SU-DHL-6 (cell line): ENCODE results near the gene RND1.
A peak's percentile ranks its signal among the peaks of the same experiment; 100 is the strongest.

Experiments
- H2AFZ ChIP-seq: fragments of 200-600 bp; sonication (generic); 2 replicates; pipeline ENCODE4 v1.6.1; 2014; ENCODE audit warnings: low read depth, mild to moderate bottlenecking, moderate library complexity, mixed read lengths, antibody characterized with exemption, low read length; ENCODE audit not compliant: severe bottlenecking
- H3F3A ChIP-seq: fragments of 200-600 bp; shearing (Covaris generic); 2 replicates; pipeline ENCODE4 v1.6.0; 2016; ENCODE audit warnings: antibody characterized with exemption, mild to moderate bottlenecking; ENCODE audit not compliant: insufficient read depth
- H3K27ac ChIP-seq: fragments of 200-600 bp; sonication (generic); 2 replicates; pipeline ENCODE4 v1.5.1; 2016; ENCODE audit warnings: low read depth, mild to moderate bottlenecking, low read length, moderate library complexity, mixed read lengths
- H3K27me3 ChIP-seq: fragments of 200-600 bp; sonication (generic), shearing (Covaris generic); 2 replicates; pipeline ENCODE4 v1.6.0; 2014; ENCODE audit warnings: mild to moderate bottlenecking, low read length
- H3K36me3 ChIP-seq: fragments of 200-600 bp; sonication (generic); 2 replicates; pipeline ENCODE4 v1.6.1; 2014; ENCODE audit warnings: mild to moderate bottlenecking, low read length, mixed read lengths
- H3K4me2 ChIP-seq: fragments of 300-600, 200-600 bp; shearing (Covaris generic), sonication (generic); 2 replicates; pipeline ENCODE4 v1.6.0; 2014; ENCODE audit warnings: low read length, low read depth, mild to moderate bottlenecking; ENCODE audit not compliant: poor library complexity, severe bottlenecking
- H3K4me3 ChIP-seq: fragments of 200-600 bp; sonication (generic); 2 replicates; pipeline ENCODE4 v1.5.1; 2014; ENCODE audit warnings: antibody characterized with exemption, low read length, mild to moderate bottlenecking, mixed read lengths; ENCODE audit not compliant: insufficient read depth, poor library complexity, severe bottlenecking
- H3K79me2 ChIP-seq: fragments of 200-600 bp; sonication (generic); 2 replicates; pipeline ENCODE4 v1.6.1; 2014; ENCODE audit warnings: mild to moderate bottlenecking, low read length, moderate library complexity; ENCODE audit not compliant: insufficient read depth
- H3K9ac ChIP-seq: fragments of 200-600 bp; sonication (generic); 2 replicates; pipeline ENCODE4 v1.7.0; 2014; ENCODE audit warnings: mild to moderate bottlenecking, low read length
- H3K9me2 ChIP-seq: fragments of 200-600 bp; sonication (generic); replicated peaks from 2 replicates; pipeline ENCODE4 v1.6.1; 2014; ENCODE audit warnings: low read length; ENCODE audit not compliant: insufficient read depth
- H3K9me3 ChIP-seq: fragments of 200-600 bp; sonication (generic); 2 replicates; pipeline ENCODE4 v1.6.1; 2014; ENCODE audit warnings: low read length, mixed read lengths; ENCODE audit not compliant: insufficient read depth
- H4K20me1 ChIP-seq: fragments of 200-600 bp; sonication (generic); 2 replicates; pipeline ENCODE4 v1.6.1; 2014; ENCODE audit warnings: low read depth, mild to moderate bottlenecking, antibody characterized with exemption, low read length, moderate library complexity, mixed read lengths
- EZH2phosphoT487 ChIP-seq: fragments of 200-600 bp; sonication (generic), shearing (Covaris generic); conservative IDR thresholded peaks from 2 replicates; pipeline ENCODE4 v1.6.1; 2018; ENCODE audit warnings: mild to moderate bottlenecking, antibody characterized with exemption, low read length, moderate library complexity, mixed read lengths
- TF ChIP-seq, protein P1 (sequence below): fragments of 200-600 bp; sonication (generic); IDR thresholded peaks from one replicate; pipeline ENCODE4 v1.5.1; 2017; ENCODE audit warnings: antibody characterized with exemption, mild to moderate bottlenecking, low read length, moderate library complexity; ENCODE audit not compliant: insufficient read depth, poor library complexity, severe bottlenecking

RND1 gene

DNA sequence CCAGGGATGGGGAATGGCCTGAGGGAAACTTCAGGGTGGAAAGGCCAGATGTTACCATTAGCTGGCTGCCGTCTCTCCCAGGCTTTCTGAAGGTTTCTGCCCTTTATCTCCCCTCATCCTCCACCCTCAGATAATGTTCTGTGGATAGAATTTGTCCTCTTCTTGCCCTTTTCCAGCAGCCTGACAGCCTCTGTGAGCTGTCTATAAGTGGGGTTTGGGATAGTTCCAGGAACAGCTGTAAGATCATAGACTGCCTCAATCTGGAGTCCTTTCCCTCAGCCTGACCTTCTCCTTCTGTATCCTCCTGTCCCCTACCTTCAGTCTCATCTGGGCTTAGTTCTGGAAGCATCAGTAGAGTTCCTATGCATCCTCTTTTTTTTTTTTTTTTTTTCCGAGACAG lies 2.8 kb upstream of the RND1 start:
- Histone ChIP-seq H3F3A (no peaks in the 10 kb centered on the region), H3K9me3 (no peaks in the 10 kb centered on the region), H3K27me3 (no peaks in the 10 kb centered on the region), H3K27ac (no peak overlapping the region), H3K36me3 (no peaks in the 10 kb centered on the region), H2AFZ (no peak overlapping the region), H3K4me2 (no peak overlapping the region), H3K9ac (no peak overlapping the region), H3K79me2 (no peaks in the 10 kb centered on the region), H4K20me1 (no peaks in the 10 kb centered on the region), H3K9me2 (no peaks in the 10 kb centered on the region), H3K4me3 (no peak overlapping the region)
- TF ChIP-seq, protein P1, sequence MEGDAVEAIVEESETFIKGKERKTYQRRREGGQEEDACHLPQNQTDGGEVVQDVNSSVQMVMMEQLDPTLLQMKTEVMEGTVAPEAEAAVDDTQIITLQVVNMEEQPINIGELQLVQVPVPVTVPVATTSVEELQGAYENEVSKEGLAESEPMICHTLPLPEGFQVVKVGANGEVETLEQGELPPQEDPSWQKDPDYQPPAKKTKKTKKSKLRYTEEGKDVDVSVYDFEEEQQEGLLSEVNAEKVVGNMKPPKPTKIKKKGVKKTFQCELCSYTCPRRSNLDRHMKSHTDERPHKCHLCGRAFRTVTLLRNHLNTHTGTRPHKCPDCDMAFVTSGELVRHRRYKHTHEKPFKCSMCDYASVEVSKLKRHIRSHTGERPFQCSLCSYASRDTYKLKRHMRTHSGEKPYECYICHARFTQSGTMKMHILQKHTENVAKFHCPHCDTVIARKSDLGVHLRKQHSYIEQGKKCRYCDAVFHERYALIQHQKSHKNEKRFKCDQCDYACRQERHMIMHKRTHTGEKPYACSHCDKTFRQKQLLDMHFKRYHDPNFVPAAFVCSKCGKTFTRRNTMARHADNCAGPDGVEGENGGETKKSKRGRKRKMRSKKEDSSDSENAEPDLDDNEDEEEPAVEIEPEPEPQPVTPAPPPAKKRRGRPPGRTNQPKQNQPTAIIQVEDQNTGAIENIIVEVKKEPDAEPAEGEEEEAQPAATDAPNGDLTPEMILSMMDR: no peak
- no peak for TF ChIP-seq EZH2phosphoT487

DNA sequence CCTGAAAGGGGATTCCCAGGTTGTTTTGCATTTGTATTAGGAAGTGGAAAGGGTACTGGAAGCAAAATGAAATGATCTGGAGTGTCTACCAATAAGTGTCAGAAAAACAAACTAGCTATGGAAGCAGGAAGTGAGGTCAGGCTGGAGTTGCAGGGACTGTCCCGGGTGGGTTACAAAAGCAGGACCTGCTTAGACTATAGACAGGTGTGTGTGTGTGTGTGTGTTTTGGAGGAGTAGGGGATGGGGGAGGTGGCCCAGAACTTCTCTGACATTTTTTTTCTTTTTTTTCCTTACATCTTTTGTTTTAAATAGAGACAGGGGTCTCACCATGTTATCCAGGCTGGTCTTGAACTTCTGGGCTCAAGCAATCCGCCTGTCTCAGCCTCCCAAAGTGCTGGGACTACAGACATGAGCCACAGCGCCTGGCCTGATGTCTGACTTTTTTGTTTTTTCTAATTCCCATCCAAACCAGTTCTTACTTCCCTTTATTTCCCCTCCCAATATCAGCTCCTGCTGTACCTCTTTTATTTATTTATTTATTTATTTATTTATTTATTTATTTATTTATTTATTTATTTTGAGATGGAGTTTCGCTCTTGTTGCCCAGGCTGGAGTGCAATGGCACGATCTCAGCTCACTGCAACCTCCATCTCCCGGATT lies 512 bp upstream of the RND1 start:
- Histone ChIP-seq H3F3A (no peaks in the 10 kb centered on the region), H3K4me3 (peak overlapping the region; percentile 52), H3K9ac (peak overlapping the region; percentile 50; the same call in 1 of the 2 replicates), H3K79me2 (no peaks in the 10 kb centered on the region), H2AFZ (peak overlapping the region; percentile 66), H4K20me1 (no peaks in the 10 kb centered on the region), H3K27ac (no peak overlapping the region), H3K4me2 (peak overlapping the region; percentile 68), H3K27me3 (no peaks in the 10 kb centered on the region), H3K9me3 (no peaks in the 10 kb centered on the region), H3K9me2 (no peaks in the 10 kb centered on the region), H3K36me3 (no peaks in the 10 kb centered on the region)
- TF ChIP-seq, protein P1: no peak
- TF ChIP-seq EZH2phosphoT487: no peak

DNA sequence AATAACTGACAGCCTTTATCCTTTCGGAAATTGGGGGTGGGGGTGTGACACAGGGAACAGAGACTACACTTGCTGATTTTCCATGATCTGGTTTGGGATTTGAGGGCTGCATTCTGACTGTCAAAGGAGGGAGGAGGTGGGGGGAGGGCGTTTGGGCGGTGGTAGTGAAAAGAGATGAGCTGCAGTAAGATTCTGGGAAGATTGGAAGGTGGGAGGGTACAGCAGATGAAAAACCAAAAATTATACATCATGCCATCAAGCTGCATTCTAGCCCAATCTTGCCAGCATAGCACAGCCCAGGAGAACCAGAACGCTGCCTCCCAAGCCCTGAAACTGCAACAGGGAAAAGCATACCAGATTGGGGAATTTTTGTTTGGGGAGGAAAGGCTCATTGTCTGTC lies 2.4 kb downstream of the RND1 start:
- Histone ChIP-seq H3K27me3 (no peaks in the 10 kb centered on the region), H3K9me2 (no peaks in the 10 kb centered on the region), H3K4me3 (no peak overlapping the region), H4K20me1 (no peaks in the 10 kb centered on the region), H3K27ac (no peak overlapping the region), H3K9me3 (no peaks in the 10 kb centered on the region), H3F3A (no peaks in the 10 kb centered on the region), H3K79me2 (no peaks in the 10 kb centered on the region), H3K9ac (no peak overlapping the region), H3K36me3 (no peaks in the 10 kb centered on the region), H2AFZ (no peak overlapping the region), H3K4me2 (no peak overlapping the region)
- TF ChIP-seq EZH2phosphoT487: no peak
- TF ChIP-seq, protein P1: no peak
